Lower lobe of right lung (tissue), 2 donors: Measurements from ENCODE around the gene VEPH1. TPM values are rescaled to one million over a fixed set of nuclear protein-coding genes. Genes with fewer than 3 reads are reported as not detected.

Source experiments
- ATAC-seq, 2 donors: fragments of 200-7000 bp; cut with Tn5 transposase; one replicate each; pipeline ENCODE4 v1.9.1; 2020 to 2022; ENCODE audit warnings: mild to moderate bottlenecking in 2 of 2, moderate library complexity in 2 of 2
- DNase-seq: peaks from one replicate; pipeline ENCODE4 v3.0.0-alpha.2; 2020
- H3K27ac ChIP-seq: fragments of 200-600 bp; one replicate; pipeline ENCODE4 v1.8.0; 2022
- H3K27me3 ChIP-seq: fragments of 200-600 bp; one replicate; pipeline ENCODE4 v1.8.0; 2022; ENCODE audit warnings: low read depth
- H3K36me3 ChIP-seq: fragments of 200-600 bp; one replicate; pipeline ENCODE4 v1.8.0; 2022; ENCODE audit warnings: mild to moderate bottlenecking
- H3K4me1 ChIP-seq: fragments of 200-600 bp; one replicate; pipeline ENCODE4 v1.8.0; 2022
- H3K4me3 ChIP-seq: fragments of 200-600 bp; one replicate; pipeline ENCODE4 v1.8.0; 2022; ENCODE audit warnings: mild to moderate bottlenecking
- H3K9me3 ChIP-seq: fragments of 200-600 bp; one replicate; pipeline ENCODE4 v1.8.0; 2022
- CTCF ChIP-seq: fragments of 200-600 bp; IDR thresholded peaks from one replicate; pipeline ENCODE4 v1.8.0; 2022; ENCODE audit warnings: antibody characterized with exemption, mild to moderate bottlenecking
- intact Hi-C: fragments of 100-400 bp; cut with DNase I; formaldehyde crosslinking; loops from one replicate; pipeline ENCODE4 v1.11.0; 2022
- total RNA-seq: library from RNA; stranded (reverse); fragmentation: NEBNext Ultra II Directional; extraction: Animal tissue kit (Norgen Biotek cat#: 25700); gene quantifications from one replicate; pipeline ENCODE4 v1.2.1, GENCODE V29; 2021
- donor health status: DM: no; HTN: yes; CAD: no; lungs with severe emphysema.

The VEPH1 gene
- total RNA-seq, 1 donor from 2014 or later: 116 TPM

DNA sequence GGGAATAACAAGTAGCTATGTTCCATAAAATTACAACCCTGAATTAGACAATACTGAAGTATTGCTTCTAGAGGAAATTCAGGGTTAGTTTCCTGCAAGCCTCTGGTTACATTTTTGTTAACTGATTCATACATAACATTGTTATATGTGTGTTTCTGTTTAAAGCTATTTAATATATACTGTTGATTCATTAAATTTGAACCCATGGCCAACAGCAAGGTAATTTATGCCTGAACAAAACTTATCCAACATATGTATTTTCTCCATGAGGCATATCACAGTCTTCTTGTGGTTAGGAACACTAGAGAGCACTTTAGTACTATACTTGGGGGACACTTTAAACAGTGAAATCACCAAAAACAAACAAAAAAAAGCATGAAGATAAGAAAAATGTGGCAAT lies 114.2 kb downstream of the VEPH1 start:
- Histone ChIP-seq H3K9me3 (no peaks in the 10 kb centered on the region), H3K27ac (no peak overlapping the region), H3K4me1 (no peaks in the 10 kb centered on the region), H3K27me3 (no peaks in the 10 kb centered on the region), H3K36me3 (no peaks in the 10 kb centered on the region), H3K4me3 (no peak overlapping the region)
- DNase-seq (no peak), ATAC-seq (no peak)
- no peak for TF ChIP-seq CTCF
- intact Hi-C loops: no loop called here

DNA sequence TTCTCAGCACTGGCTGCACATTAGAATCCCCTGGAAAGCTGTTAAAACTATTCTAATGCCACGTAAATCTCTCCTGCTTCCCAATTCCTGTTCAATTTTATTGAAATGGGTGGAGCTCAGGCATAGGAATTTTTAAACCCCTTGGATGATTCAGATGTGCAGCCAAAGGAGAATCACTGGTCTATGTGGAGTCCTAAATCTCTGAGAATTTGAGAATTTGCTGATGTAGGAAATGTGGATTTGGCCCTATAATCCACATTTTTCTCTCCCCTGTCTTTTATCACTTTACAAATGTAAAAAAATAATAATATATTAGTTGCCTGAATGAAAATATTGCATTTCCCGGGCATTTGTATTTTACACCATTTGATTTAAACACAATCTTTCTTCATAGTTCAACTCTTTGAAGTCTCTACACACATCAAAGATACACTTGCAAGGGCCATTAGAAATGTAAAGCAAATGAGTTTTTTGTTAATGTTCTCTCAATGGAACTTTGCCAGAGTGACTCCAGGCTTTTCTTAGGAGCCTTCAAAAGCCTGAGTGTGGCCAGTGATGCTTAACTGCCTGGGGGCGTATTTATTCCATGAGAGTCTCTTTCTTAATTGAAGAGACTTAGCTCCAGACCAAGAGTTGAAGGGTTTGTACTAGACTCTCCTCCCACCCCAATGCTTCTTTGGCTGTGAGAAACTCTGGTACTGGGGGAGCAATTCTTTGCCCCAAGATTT lies 115.3 kb downstream of the VEPH1 start:
- no peaks in the 10 kb centered on the region for H3K9me3 ChIP-seq
- TF ChIP-seq CTCF: no peak
- no peaks in the 10 kb centered on the region for H3K36me3 ChIP-seq
- no peaks in the 10 kb centered on the region for H3K27me3 ChIP-seq
- intact Hi-C loops: no loop called here
- no peak overlapping the region for H3K4me3 ChIP-seq
- no peak for ATAC-seq
- no peak overlapping the region for H3K27ac ChIP-seq
- DNase-seq: no peak
- H3K4me1 ChIP-seq: no peaks in the 10 kb centered on the region

GRCh38 chr3:157384491-157384890 lies 118.7 kb downstream of the VEPH1 start:
- Histone ChIP-seq H3K27ac (no peak overlapping the region), H3K9me3 (no peaks in the 10 kb centered on the region), H3K4me3 (no peak overlapping the region), H3K4me1 (no peaks in the 10 kb centered on the region), H3K27me3 (no peaks in the 10 kb centered on the region), H3K36me3 (no peaks in the 10 kb centered on the region)
- intact Hi-C loops: no loop called here
- TF ChIP-seq CTCF: no peak
- ATAC-seq: no peak
- DNase-seq: no peak

GRCh38 chr3:157384031-157384430 lies 119.2 kb downstream of the VEPH1 start:
- Histone ChIP-seq H3K4me1 (no peaks in the 10 kb centered on the region), H3K36me3 (no peaks in the 10 kb centered on the region), H3K27me3 (no peaks in the 10 kb centered on the region), H3K9me3 (no peaks in the 10 kb centered on the region), H3K4me3 (no peak overlapping the region), H3K27ac (no peak overlapping the region)
- ATAC-seq: no peak
- no peak for DNase-seq
- intact Hi-C loops: no loop called here
- no peak for TF ChIP-seq CTCF

GRCh38 chr3:157381606-157382005 lies 121.6 kb downstream of the VEPH1 start:
- ATAC-seq (no peak), DNase-seq (no peak)
- no peaks in the 10 kb centered on the region for H3K4me1 ChIP-seq
- TF ChIP-seq CTCF: no peak
- no peaks in the 10 kb centered on the region for H3K36me3 ChIP-seq
- H3K27me3 ChIP-seq: no peaks in the 10 kb centered on the region
- H3K27ac ChIP-seq: no peak overlapping the region
- H3K4me3 ChIP-seq: no peak overlapping the region
- H3K9me3 ChIP-seq: no peaks in the 10 kb centered on the region
- intact Hi-C loops: no loop called here
